SW 1271 (cell line): ENCODE measurements around the gene SLC30A2.
A peak's percentile ranks its signal among the peaks of the same experiment; 100 is the strongest.

Experiments used
- DNase-seq, 2 experiments: peaks; one replicate each; lab custom pipeline; 2025; lab: John Stamatoyannopoulos, UW

SLC30A2 gene

GRCh38 chr1:26021647-26022403 is 24.1 kb downstream of the SLC30A2 start, which contains the start of gene EXTL1:
Gene EXTL1 (plus strand): TSS chr1:26021775. CDS start chr1:26022647, 872 bp downstream.
- no peak for DNase-seq

DNA sequence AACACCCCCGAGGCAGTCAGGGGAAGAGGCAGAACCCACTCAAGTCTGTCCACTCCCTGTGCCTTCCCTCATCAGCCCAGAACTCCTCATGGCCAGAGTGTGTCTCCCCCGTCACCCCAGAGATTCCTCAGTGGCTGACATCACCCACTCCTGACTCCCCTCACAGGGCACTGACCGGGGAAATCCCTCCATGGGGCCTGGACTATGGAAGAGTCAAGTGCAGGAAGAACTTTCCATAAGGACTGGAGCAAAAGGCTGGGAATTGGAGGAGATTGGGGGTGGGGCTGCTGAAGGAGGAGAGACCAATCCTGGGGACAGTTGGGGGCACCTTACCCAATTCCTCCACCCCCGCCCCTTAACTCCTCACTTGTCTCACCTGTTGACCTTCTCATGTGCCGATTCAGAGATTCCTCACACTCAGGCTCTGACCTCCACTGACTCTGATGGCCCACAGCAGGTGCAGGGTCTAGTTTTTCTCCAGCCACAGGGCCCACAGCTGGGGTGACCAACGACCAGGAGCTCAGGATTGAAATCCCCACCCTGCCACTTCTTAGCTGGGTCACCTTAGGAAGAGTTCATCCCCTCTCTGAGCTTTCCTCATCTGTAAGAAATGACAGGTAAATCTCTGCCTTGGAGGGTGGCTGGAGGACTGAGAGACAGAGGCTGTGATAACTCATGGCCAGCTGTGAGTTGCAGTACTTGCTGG is 24.8 kb downstream of the SLC30A2 start:
- DNase-seq = no peak

GRCh38 chr1:26020330-26020768 is 25.6 kb downstream of the SLC30A2 start:
- DNase-seq = no peak

GRCh38 chr1:26019641-26020315 is 26.1 kb downstream of the SLC30A2 start:
- no peak for DNase-seq

DNA sequence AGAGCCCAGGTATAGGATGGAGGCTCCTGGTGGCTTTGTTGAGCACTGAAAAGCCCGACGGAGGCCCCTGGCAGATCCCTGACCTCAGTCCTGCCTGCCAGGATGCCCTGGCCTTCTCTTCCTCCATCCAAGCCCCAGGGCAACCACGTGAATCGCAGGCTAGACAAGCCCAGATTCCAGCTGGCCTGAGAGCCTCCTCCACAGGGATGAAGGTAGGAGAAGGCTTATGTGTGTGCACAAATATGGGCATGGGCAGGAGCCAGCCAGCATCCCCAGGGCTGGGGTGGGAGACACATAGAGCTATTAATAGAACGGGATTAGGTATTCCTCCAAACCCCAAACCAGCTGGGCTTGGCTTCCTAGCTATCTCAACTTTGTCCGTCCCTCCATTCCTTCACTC is 28.3 kb downstream of the SLC30A2 start:
- DNase-seq = no peak

DNA sequence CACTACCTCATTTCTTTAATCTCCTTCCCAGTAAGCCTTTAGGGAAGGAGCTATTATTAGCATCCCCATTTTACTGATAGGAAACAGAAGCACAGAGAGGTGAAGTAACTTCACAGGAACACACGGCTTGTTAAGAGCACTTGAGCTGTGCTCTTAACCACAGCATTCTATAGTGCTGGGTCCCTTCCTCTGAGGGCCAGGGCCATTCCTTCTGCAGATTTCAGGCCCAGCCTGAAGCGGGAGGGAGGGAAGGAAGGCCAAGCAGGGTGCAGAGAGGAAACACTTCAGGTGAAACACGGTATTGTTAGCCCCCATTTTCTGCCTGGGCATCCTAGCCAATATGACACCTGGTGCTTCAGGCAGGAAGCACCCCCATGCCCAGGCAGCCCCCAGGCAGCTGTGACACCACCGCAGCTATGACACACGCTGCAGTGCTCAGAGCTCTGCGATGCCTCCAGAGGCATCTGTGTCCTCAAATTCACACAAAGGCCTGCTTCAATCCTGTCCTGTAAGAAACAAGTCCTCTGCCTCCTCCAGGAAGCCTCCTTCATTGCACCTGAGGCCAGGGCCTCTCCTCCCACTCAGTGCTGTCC is 28.9 kb downstream of the SLC30A2 start:
- no peak for DNase-seq

GRCh38 chr1:26016258-26016952 is 29.5 kb downstream of the SLC30A2 start:
- DNase-seq = no peak

DNA sequence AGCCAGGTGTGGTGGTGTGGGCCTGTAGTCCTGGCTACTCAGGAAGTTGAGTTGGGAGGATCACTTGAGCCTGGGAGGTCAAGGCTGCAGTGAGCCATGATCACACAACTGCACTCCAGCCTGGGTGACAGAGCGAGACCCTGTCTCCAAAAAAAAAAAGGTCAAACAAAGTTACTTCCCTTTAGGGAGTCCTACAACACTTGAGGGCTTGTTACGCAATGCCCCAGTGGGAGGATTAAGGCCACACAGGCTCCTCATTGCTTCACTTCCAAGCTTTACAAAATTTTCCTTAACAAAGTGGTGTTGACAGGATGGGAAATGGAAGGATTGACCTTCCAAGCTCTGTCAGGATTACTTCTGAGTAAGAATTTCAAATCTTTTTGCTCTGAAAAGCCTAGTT is 30.6 kb downstream of the SLC30A2 start:
- no peak for DNase-seq

DNA sequence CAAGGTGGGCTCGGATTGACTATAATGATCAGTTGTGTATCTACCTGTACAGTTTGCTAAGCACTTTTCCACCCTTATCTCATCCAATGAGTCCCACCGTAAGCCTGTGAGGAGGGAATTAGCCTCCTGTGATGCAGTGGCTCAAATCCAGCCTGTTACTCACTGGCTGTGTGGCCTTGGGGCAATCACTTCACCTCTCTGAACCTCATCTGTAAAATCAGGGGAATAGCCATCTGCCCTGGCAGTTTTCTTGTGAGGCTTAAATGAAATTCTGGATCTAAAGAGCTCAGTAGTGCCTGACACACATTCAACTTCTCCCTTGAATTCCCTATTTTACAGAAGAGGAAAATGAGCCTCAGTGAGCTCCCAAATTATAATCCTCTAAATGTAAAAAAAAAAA is 31.7 kb downstream of the SLC30A2 start:
- no peak for DNase-seq

DNA sequence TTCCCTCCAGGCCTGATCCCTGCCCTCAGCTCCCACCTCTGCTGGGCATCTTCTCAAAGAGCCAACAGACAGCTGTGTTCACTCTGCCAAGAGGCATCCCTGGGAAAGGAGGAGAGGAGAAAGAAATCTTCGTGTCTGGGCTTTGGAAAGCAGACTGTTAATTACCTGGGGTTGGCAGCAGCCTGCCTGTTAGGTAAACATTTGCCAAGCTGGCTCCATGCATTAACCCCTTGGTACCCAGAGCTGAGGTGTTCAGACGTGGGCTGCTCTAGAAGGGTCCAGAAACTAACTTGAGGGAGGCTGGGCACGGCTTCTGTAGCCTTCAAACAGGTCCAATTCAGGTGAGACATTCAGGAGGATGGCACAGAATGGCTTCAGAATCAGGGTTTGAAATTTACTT is 33.1 kb downstream of the SLC30A2 start:
- no peak for DNase-seq

GRCh38 chr1:26010825-26011224 is 35.1 kb downstream of the SLC30A2 start:
- no peak for DNase-seq

DNA sequence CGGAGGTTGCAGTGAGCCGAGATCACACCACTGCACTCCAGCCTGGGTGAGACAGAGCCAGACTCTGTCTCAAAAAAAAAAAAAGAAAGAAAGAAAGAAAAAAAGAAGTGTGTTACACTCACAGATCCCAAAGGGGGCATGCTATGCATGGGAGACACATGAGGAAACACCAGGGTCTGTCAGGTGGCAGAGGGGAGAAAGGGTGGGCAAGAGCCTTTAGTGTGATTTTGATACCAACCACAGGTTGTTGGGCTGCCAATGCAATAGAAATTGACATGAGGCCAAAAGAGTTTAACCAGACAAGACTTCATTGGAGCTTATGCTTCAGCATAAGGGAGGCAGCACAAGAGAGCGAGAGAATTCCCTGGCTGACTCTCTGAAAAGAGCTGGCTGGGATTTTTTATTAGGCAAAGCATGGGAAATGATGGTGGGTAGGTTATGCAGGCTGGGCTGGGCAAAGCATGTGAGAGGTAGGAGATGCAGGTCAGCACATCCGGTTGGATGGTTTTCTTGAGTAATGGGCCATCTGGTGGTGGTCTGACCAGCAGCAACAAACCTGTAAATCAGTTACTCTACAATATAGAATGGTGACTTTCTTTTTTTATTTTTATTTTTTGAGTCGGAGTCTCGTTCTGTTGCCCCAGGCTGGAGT is 36.0 kb downstream of the SLC30A2 start:
- no peak for DNase-seq

DNA sequence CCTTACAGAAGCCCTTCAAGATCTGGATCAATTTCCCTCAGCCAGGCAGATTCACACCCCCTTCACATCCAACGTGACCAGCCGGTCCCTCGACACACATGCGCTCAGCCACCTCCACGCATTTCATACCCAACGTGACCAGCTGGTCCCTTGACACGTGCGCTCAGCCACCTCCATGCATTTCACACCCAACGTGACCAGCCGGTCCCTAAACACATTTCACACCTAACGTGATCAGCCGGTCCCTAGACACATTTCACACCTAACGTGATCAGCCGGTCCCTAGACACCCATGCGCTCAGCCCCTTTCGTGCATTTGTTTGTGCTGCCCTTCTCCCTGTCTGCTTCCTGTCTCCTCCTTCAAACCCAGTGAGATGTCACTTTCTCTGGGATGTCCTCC is 39.2 kb downstream of the SLC30A2 start:
- DNase-seq = no peak

DNA sequence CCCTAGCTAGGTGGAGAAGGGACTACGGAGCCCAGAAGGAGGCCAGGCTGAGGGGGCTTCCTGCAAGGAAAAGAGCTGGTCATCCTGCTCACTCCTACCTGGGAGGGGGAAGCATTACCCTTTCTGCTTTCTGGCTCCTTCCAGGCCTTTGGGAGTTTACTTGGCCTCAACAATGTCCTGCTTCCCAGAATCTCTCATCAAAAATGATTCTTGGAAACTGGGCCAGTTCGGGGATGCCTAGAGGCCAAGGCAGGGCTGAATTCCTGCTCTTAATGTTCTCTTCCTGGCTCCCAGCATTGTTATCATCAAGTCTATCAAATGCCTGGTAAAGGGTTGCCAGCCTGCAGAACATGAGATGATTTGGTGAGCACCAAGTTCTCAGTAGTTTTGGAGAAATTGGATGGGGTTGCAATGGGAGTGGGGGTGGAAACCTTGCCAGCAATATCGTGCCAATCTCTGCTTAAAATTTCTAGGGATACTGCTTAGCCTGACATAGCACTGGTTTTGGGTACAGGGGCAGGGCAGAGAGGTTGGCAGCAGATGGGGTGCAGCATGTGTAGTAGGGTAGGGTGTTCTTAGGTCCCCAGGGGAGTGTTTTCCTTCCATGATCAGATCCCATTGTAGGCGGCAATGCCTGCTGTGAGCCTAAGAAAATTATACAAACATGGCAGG is 40.3 kb downstream of the SLC30A2 start:
- DNase-seq = no peak

- no peak for DNase-seq
Observed at GRCh38 chr1:26003756-26004155, 42.2 kb downstream of the SLC30A2 start.

DNA sequence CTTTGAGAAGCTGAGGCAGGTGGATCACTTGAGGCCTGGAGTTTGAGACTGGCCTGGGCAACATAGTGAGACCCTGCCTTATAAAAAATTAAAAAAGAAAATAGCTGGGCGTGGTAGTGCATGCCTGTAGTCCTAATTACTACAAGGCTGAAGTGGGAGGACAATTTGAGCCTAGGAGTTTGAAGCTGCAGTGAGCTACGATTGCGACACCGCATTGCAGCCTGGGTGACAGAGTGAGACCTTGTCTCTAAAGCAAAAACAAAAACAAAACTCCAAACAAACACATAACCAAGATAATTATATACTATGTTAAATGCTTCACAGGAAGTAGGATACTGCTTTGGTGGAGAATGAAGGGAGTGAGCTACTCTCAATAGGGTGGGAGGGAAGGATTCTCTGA is 42.7 kb downstream of the SLC30A2 start:
- no peak for DNase-seq

DNA sequence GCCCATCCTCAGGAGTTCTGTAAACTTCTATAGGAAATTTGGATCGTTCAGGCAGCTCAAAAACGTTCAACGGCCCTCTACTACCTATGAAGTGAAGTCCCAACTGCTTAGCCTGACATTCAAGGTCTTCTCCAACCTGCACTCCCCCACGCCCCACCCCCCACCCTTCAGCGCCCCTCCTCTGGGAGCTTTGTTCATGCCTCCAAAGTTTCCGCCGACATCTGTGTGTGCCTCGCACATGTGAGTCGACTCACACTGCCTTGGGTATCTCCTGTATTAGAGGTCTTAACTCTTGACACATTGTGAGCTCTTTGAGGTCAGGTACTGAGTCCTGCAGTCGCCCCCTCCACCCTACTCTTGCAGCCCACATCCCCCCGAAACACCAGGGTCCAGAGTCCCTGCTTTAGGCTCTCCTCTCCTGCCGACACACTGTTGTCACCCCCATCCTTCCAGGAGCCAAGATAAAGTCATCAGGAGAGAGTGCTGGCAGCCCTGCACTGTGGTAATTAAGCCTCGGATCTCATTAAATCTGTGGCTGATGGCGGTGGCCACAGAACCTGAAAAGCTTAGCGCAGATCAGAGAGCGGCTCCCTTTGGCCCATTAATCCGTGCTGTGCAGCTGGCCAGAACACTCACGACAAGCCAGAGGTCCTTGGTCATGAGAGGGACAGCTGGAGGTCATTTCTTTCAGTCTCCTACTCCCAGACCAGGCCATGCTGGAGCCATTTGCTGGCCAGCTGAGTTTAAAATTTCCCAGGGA is 46.7 kb downstream of the SLC30A2 start:
- no peak for DNase-seq

DNA sequence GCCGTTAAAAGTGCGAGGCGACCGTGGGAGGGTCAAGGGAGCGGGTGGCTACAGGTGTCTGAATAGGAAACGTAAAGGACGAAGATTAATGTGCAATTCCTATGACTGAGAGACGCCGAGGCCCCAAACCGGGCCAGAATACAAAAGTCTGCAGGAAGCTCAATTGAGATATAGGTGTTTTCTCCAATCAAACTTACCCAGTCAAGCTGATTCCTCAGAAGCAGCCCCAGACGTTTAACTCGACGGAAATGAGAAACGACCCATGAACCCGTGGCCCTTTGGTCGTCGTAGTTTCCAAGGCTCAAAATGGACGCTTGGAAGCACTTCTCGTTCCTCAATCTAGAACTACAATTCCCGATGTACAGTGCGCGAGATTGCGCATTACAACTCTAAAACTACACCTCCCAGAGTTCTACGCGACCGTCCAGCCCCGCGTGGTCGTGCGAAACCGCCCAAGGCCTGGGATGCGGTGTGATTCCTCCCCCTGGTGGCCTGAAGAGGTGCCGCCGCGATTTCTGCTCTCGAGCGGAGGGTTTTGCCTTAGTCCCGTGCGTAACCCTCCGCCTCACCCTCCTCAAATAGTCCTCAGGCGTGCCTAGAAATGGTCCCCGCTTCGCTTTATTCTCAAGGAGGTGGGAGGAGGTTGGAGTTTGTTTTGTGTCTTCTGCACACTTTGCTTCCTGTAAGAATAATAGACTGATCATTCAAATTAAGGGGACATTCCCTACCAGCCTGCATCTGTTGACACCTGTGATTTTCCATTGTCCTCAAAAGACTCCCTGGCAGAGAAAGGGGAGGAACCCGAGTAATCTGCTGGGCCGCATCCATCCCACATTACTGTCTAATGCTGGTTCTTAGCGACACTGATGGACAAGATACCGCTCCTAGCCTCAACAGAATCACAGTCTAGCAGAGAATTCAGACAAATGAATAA is 47.8 kb downstream of the SLC30A2 start, which contains the start of gene PAFAH2:
TSS of gene PAFAH2 (minus strand) at position 236 of the 934 bp plus-strand sequence. CDS start 7,247 bp downstream, outside the sequence.
- peak; percentile 91 to 98 for DNase-seq
